Measurements from ENCODE around the gene NRL.
A peak's percentile ranks its signal among the peaks of the same experiment; 100 is the strongest.
"Not testable (repeated sequence)": the region's sequence is repeated elsewhere in the genome, so short reads cannot be mapped to it uniquely, and the experiment has no call there.

The NRL gene

GRCh38 chr14:24063263-24063836, 51.4 kb downstream of the NRL start:
- no peak for DNase-seq

GRCh38 chr14:24062216-24062980, 52.4 kb downstream of the NRL start:
- DNase-seq = no peak

- DNase-seq = no peak
These were observed 53.5 kb downstream of the NRL start for GRCh38 chr14:24060984-24061913.

GRCh38 chr14:24060443-24060842, 54.3 kb downstream of the NRL start:
- DNase-seq = no peak

- DNase-seq = no peak
These were observed 54.8 kb downstream of the NRL start for GRCh38 chr14:24059841-24060388.

- DNase-seq = no peak
These were observed 55.7 kb downstream of the NRL start for GRCh38 chr14:24058951-24059475.

GRCh38 chr14:24058260-24058950, 56.3 kb downstream of the NRL start:
- peak; percentile 49 for DNase-seq

- DNase-seq = no peak
These were observed 56.9 kb downstream of the NRL start for GRCh38 chr14:24057867-24058259.

GRCh38 chr14:24057271-24057670, 57.5 kb downstream of the NRL start:
- DNase-seq = no peak

- DNase-seq = no peak
These were observed 58.0 kb downstream of the NRL start for GRCh38 chr14:24056800-24057184.

GRCh38 chr14:24055971-24056799, 58.6 kb downstream of the NRL start:
- DNase-seq = no peak

- DNase-seq = no peak
These were observed 60.1 kb downstream of the NRL start for GRCh38 chr14:24054646-24055045.

GRCh38 chr14:24054324-24054641, 60.5 kb downstream of the NRL start:
- no peak for DNase-seq

- no peak for DNase-seq
These were observed 61.0 kb downstream of the NRL start for GRCh38 chr14:24053548-24054323.

GRCh38 chr14:24052656-24053547, 61.8 kb downstream of the NRL start:
- no peak for DNase-seq

GRCh38 chr14:24051789-24052655, 62.7 kb downstream of the NRL start, which contains the start of gene CARMIL3:
Gene CARMIL3, plus strand, starts transcription at chr14:24052009. Its CDS starts 145 bp downstream, at chr14:24052154.
- DNase-seq = peak; percentile 72

GRCh38 chr14:24051176-24051788, 63.5 kb downstream of the NRL start:
- DNase-seq = peak; percentile 35

- not testable (repeated sequence) for DNase-seq
These were observed 64.0 kb downstream of the NRL start for GRCh38 chr14:24050753-24051152.

Data from NCI-H2171 treated with DMSO at 0.1 percent for 48 hours (cell line).